Esophagus squamous epithelium (tissue), 5 donors: ENCODE results near the gene FYN. TPM values are rescaled to one million over a fixed set of nuclear protein-coding genes. Genes with fewer than 3 reads are reported as not detected.

Source experiments
- DNase-seq: peaks from one replicate; lab custom pipeline; 2025; lab: John Stamatoyannopoulos, UW
- H3K27ac ChIP-seq, 4 donors: fragments of 200-600 bp; sonication (generic); one replicate each; pipeline ENCODE4 v1.5.1; 2016 to 2019; ENCODE audit warnings: mild to moderate bottlenecking in 1 of 4
- H3K27me3 ChIP-seq, 4 donors: fragments of 200-600 bp; sonication (generic); 1 replicate in 3 of 4; 2 replicates in 1 of 4; pipeline versions ENCODE4 v1.5.1 to v1.6.0; 2017 to 2021; ENCODE audit warnings: antibody characterized with exemption in 1 of 4
- H3K36me3 ChIP-seq, 3 donors: fragments of 200-600 bp; sonication (generic); one replicate each; pipeline ENCODE4 v1.5.1; 2016 to 2019
- H3K4me1 ChIP-seq, 3 donors: fragments of 200-600 bp; sonication (generic); one replicate each; pipeline ENCODE4 v1.5.1; 2017 to 2019
- H3K4me3 ChIP-seq, 4 donors: fragments of 200-600 bp; sonication (generic); 1 replicate in 3 of 4; 2 replicates in 1 of 4; pipeline ENCODE4 v1.5.1; 2016 to 2019; ENCODE audit warnings: mild to moderate bottlenecking in 2 of 4, moderate library complexity in 1 of 4
- H3K9me3 ChIP-seq, 3 donors: fragments of 200-600 bp; sonication (generic); one replicate each; pipeline ENCODE4 v1.5.1; 2016 to 2019
- CTCF ChIP-seq, 6 experiments: fragments of 450-650 bp in 4 of 6; fragments of 200-600 bp in 2 of 6; sonication (generic) in 2 of 6; IDR thresholded peaks; one replicate each; pipeline ENCODE4 v1.5.1; 2016 to 2019; ENCODE audit warnings: antibody characterized with exemption in 6 of 6, mild to moderate bottlenecking in 4 of 6, moderate library complexity in 4 of 6
- POLR2A ChIP-seq, 4 donors: fragments of 450-650 bp; IDR thresholded peaks; one replicate each; pipeline ENCODE4 v1.6.1; 2017; ENCODE audit warnings: antibody characterized with exemption in 4 of 4, mild to moderate bottlenecking in 4 of 4, moderate library complexity in 3 of 4
- WGBS, 2 donors: methylation state at CpG; one replicate each; pipeline ENCODE4 v1.1.5; 2018; 5-methylcytosine and 5-hydroxymethylcytosine counted together
- intact Hi-C: fragments of 100-400 bp; cut with DNase I; formaldehyde crosslinking; loops from one replicate; pipeline ENCODE4 v1.15.0; 2022
- total RNA-seq, 4 donors: library from RNA; depleted of rRNA; stranded (reverse); fragments of >200 nt; gene quantifications; one replicate each; pipeline ENCODE4 v1.1.0, GENCODE V29; 2016
- donor health status: DM: yes; HTN: yes; CAD: no.

The FYN gene
- total RNA-seq, 4 donors from 2014 or later = 11.8 to 54.6 (median 21.4) TPM

- DNase-seq = no peak
- H3K27me3 ChIP-seq = no peaks in the 10 kb centered on the region
- H3K27ac ChIP-seq = peak overlapping the region in 2 of 4 donors; percentile 6 to 42
- no peaks in the 10 kb centered on the region for H3K36me3 ChIP-seq
- no peak for TF ChIP-seq CTCF (IDR thresholded peaks at IDR 0.05)
- no peak for TF ChIP-seq POLR2A (IDR thresholded peaks at IDR 0.05)
- 66 to 80% methylated on average over 3 of the region's 3 CpGs for WGBS, 2 donors
- H3K4me1 ChIP-seq = peaks cover 5 to 44% (median 13%) of the 10 kb centered on the region in 3 donors
- intact Hi-C loops = no loop called here
- H3K9me3 ChIP-seq = no peaks in the 10 kb centered on the region
- no peak overlapping the region for H3K4me3 ChIP-seq
These were observed 90.3 kb downstream of the FYN start for GRCh38 chr6:111782887-111783466.

GRCh38 chr6:111782192-111782809 lies 91.0 kb downstream of the FYN start:
- Histone ChIP-seq H3K27ac (peak overlapping the region in 2 of 4 donors; percentile 31 to 55), H3K4me1 (peaks cover 9 to 48% (median 17%) of the 10 kb centered on the region in 3 donors), H3K4me3 (no peak overlapping the region), H3K9me3 (no peaks in the 10 kb centered on the region), H3K27me3 (no peaks in the 10 kb centered on the region), H3K36me3 (no peaks in the 10 kb centered on the region)
- TF ChIP-seq CTCF (IDR thresholded peaks at IDR 0.05) = no peak
- no peak for TF ChIP-seq POLR2A (IDR thresholded peaks at IDR 0.05)
- WGBS, 2 donors = 88 to 91% methylated on average over 5 of the region's 5 CpGs
- no peak for DNase-seq
- intact Hi-C loops = no loop called here

- 54 to 61% methylated on average over 11 of the region's 11 CpGs for WGBS, 2 donors
- Histone ChIP-seq H3K27ac (peak overlapping the region in 3 of 4 donors; percentile 31 to 66 (median 55)), H3K36me3 (no peaks in the 10 kb centered on the region), H3K9me3 (no peaks in the 10 kb centered on the region), H3K4me1 (peaks cover 9 to 58% (median 24%) of the 10 kb centered on the region in 3 donors), H3K27me3 (no peaks in the 10 kb centered on the region), H3K4me3 (no peak overlapping the region)
- DNase-seq = no peak
- TF ChIP-seq POLR2A (IDR thresholded peaks at IDR 0.05) (no peak), CTCF (IDR thresholded peaks at IDR 0.05) (no peak)
- intact Hi-C loops = no loop called here
These were observed 92.1 kb downstream of the FYN start for GRCh38 chr6:111781041-111781708.

- peaks cover 9 to 66% (median 24%) of the 10 kb centered on the region in 3 donors for H3K4me1 ChIP-seq
These were observed 92.9 kb downstream of the FYN start for GRCh38 chr6:111780393-111780792.

More at GRCh38 chr6:111780393-111780792, 92.9 kb downstream of the FYN start:
- Histone ChIP-seq H3K9me3 (no peaks in the 10 kb centered on the region), H3K27me3 (no peaks in the 10 kb centered on the region), H3K4me3 (no peak overlapping the region), H3K27ac (peak overlapping the region in 2 of 4 donors; percentile 1 to 31), H3K36me3 (no peaks in the 10 kb centered on the region)
- 78 to 82% methylated on average over 5 of the region's 5 CpGs for WGBS, 2 donors
- intact Hi-C loops = no loop called here
- DNase-seq = no peak
- TF ChIP-seq POLR2A (IDR thresholded peaks at IDR 0.05) (no peak), CTCF (IDR thresholded peaks at IDR 0.05) (no peak)
